Nephron progenitor cell (in vitro differentiated cells): ENCODE measurements around the gene PDE8B.

Experiments used
- DNase-seq: peaks from one replicate; pipeline ENCODE4 v3.0.0; 2021
- H3K27ac Mint-ChIP-seq: 2 replicates; pipeline ENCODE4 v1.8.0; 2021; ENCODE audit warnings: mild to moderate bottlenecking, moderate library complexity, mixed read lengths
- H3K27me3 Mint-ChIP-seq: 2 replicates; pipeline ENCODE4 v1.8.0; 2021; ENCODE audit warnings: mild to moderate bottlenecking, low read depth, mixed read lengths; ENCODE audit not compliant: poor library complexity
- H3K36me3 Mint-ChIP-seq: 2 replicates; pipeline ENCODE4 v1.8.0; 2021; ENCODE audit warnings: low read depth, mixed read lengths
- H3K4me1 Mint-ChIP-seq: 2 replicates; pipeline ENCODE4 v1.8.0; 2021; ENCODE audit warnings: mixed read lengths
- H3K4me3 Mint-ChIP-seq: 2 replicates; pipeline ENCODE4 v1.8.0; 2021; ENCODE audit warnings: mild to moderate bottlenecking, moderate library complexity, mixed read lengths
- H3K9me3 Mint-ChIP-seq: 2 replicates; pipeline ENCODE4 v1.8.0; 2021; ENCODE audit warnings: mild to moderate bottlenecking, moderate library complexity, mixed read lengths
- CTCF ChIP-seq: fragments of 200-600 bp; sonication (generic); IDR thresholded peaks from 2 replicates; pipeline ENCODE4 v1.5.0; 2021; ENCODE audit warnings: antibody characterized with exemption

The PDE8B gene

GRCh38 chr5:77210091-77210963, at the start of gene PDE8B:
Gene PDE8B (plus strand): TSS chr5:77210680. CDS start chr5:77210926, 246 bp downstream.
- no peak for TF ChIP-seq CTCF
- Mint-ChIP-seq H3K9me3 (peaks cover 6% of the 10 kb centered on the region), H3K27me3 (peaks cover 92% of the 10 kb centered on the region), H3K4me3 (peak within 1 kb of the TSS; percentile 84), H3K36me3 (no peaks in the 10 kb centered on the region), H3K27ac (no peak within 1 kb of the TSS), H3K4me1 (peaks cover 16% of the 10 kb centered on the region)
- DNase-seq = peak; percentile 47

- no peaks in the 10 kb centered on the region for H3K27me3 Mint-ChIP-seq
- H3K4me3 Mint-ChIP-seq = no peak overlapping the region
These were observed 47.0 kb upstream of the PDE8B start for GRCh38 chr5:77163453-77163852.

GRCh38 chr5:77167063-77167462, 43.4 kb upstream of the PDE8B start:
- no peak for DNase-seq
- Mint-ChIP-seq H3K4me1 (peaks cover 6% of the 10 kb centered on the region), H3K9me3 (no peaks in the 10 kb centered on the region), H3K27ac (no peak overlapping the region), H3K4me3 (no peak overlapping the region), H3K36me3 (peaks cover 13% of the 10 kb centered on the region), H3K27me3 (peaks cover 10% of the 10 kb centered on the region)
- no peak for TF ChIP-seq CTCF

More at GRCh38 chr5:77163453-77163852, 47.0 kb upstream of the PDE8B start:
- H3K27ac Mint-ChIP-seq = no peak overlapping the region
- peaks cover 13% of the 10 kb centered on the region for H3K36me3 Mint-ChIP-seq
- H3K9me3 Mint-ChIP-seq = peaks cover 5% of the 10 kb centered on the region
- no peak for TF ChIP-seq CTCF
- peaks cover 6% of the 10 kb centered on the region for H3K4me1 Mint-ChIP-seq
- DNase-seq = no peak

- no peak for DNase-seq
- H3K36me3 Mint-ChIP-seq = peaks cover 13% of the 10 kb centered on the region
- H3K4me1 Mint-ChIP-seq = peaks cover 6% of the 10 kb centered on the region
- H3K27ac Mint-ChIP-seq = no peak overlapping the region
- TF ChIP-seq CTCF = no peak
- peaks cover 10% of the 10 kb centered on the region for H3K27me3 Mint-ChIP-seq
- H3K4me3 Mint-ChIP-seq = no peak overlapping the region
- H3K9me3 Mint-ChIP-seq = no peaks in the 10 kb centered on the region
These were observed 42.8 kb upstream of the PDE8B start for GRCh38 chr5:77167695-77168121.

GRCh38 chr5:77168161-77168878, 42.2 kb upstream of the PDE8B start:
- no peaks in the 10 kb centered on the region for H3K9me3 Mint-ChIP-seq
- DNase-seq = no peak
- peaks cover 6% of the 10 kb centered on the region for H3K4me1 Mint-ChIP-seq
- H3K4me3 Mint-ChIP-seq = no peak overlapping the region
- no peak overlapping the region for H3K27ac Mint-ChIP-seq
- TF ChIP-seq CTCF = no peak
- peaks cover 13% of the 10 kb centered on the region for H3K36me3 Mint-ChIP-seq
- H3K27me3 Mint-ChIP-seq = peaks cover 10% of the 10 kb centered on the region
